Measurements from ENCODE around the gene PAX5.

Gene PAX5

GRCh38 chr9:37036776-37037502, 2.9 kb upstream of the PAX5 start:
- DNase-seq, result no peak

- no peak for DNase-seq
Observed at GRCh38 chr9:37036371-37036775, 2.3 kb upstream of the PAX5 start.

- no peak for DNase-seq
Observed at GRCh38 chr9:37035648-37036370, 1.7 kb upstream of the PAX5 start.

DNA sequence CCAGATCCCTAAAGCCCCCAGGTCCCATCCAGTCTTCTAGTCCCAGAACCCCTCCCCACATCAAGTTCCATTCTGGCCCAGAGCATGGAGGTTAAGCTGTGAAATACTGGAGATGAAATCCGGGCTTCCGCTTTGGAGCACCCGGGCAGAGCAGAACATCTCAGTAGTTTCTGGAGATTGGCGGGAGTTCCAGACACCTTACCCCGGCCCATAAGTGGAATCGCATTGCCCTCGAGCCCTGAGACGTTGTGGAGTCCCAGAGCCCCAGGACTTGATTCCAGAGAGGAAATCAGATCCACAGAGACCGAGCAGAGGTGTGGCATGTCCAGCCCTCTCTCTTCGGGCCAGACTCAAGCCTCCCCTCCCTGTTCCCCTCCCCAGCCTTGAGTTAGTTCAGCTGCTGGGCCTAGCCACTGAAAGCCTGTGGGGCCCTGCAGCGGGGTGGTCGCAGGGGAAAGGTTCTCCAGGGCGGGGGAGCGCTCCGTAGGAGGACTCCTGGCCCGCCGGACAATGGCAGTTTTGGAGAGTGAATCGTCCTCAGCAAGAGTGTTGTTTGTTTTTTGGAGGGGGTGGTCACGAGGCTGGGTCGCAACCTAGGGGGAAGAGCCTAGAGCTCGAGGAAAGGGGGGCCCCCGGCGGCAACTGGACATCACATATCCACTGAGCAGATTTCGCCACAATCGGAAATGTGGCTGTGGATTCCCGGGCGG, 1.0 kb upstream of the PAX5 start:
- no peak for DNase-seq

DNA sequence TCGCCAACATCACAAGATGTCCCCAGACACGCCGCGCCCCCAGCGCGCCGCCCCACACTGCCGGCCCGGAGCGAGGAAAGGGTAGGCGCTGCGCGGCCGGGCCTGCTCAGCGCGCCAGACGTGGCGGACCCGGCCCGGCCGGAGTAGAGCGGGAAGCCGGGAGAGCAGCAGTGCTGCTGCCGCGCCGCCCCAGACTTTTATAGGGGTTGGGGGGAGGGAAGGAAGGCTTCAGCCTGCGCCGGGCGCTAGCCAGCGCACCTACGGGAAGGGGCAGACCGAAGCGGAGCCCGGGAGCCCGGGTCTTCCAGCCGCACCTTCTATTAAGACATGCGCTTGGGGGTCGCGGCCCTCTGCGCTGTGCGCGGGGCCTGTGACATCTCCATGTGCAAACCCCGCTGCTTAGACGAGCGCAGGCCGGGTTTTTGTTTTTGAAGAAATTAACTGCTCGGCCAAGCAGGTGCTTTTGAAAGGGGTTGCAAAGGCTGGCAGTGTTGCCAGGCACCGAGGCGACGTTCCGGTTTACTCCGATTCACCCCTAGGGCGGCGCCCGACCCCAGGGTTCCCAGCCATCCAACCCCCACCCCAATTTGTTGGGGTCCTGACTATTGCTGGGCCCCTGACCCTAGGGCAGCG, 353 bp upstream of the PAX5 start:
- no peak for DNase-seq

GRCh38 chr9:37033141-37033540, 927 bp downstream of the PAX5 start:
- DNase-seq, result no peak

- no peak for DNase-seq
Observed at GRCh38 chr9:37032713-37033112, 1.4 kb downstream of the PAX5 start.

DNA sequence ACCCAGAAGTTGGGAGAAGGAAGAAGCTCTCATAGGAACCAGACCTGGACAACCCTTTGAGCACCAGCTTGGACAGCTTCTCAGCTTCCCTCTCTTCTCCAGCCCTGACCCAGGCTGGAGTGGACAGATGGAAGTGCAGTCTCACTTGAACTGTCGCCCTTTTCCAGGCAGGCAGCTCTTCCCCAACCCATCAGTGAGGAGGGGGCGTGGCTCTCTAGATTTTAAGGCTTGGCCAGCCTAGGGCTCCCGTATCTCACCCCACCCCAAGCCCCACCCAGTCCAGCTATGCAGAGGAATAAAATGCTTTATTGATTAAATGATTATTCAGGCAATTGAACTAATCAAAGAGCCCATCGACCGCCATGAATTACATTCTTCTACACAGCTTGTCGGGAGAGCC, 2.2 kb downstream of the PAX5 start:
- DNase-seq, result no peak

GRCh38 chr9:37031081-37031480, 3.0 kb downstream of the PAX5 start:
- DNase-seq, result no peak

GRCh38 chr9:37030611-37030939, 3.5 kb downstream of the PAX5 start:
- no peak for DNase-seq

GRCh38 chr9:37029776-37030610, 4.1 kb downstream of the PAX5 start:
- DNase-seq, result no peak

- DNase-seq, result no peak
Observed at GRCh38 chr9:37029304-37029775, 4.7 kb downstream of the PAX5 start.

- DNase-seq, result no peak
Observed at GRCh38 chr9:37028420-37029031, 5.5 kb downstream of the PAX5 start.

DNA sequence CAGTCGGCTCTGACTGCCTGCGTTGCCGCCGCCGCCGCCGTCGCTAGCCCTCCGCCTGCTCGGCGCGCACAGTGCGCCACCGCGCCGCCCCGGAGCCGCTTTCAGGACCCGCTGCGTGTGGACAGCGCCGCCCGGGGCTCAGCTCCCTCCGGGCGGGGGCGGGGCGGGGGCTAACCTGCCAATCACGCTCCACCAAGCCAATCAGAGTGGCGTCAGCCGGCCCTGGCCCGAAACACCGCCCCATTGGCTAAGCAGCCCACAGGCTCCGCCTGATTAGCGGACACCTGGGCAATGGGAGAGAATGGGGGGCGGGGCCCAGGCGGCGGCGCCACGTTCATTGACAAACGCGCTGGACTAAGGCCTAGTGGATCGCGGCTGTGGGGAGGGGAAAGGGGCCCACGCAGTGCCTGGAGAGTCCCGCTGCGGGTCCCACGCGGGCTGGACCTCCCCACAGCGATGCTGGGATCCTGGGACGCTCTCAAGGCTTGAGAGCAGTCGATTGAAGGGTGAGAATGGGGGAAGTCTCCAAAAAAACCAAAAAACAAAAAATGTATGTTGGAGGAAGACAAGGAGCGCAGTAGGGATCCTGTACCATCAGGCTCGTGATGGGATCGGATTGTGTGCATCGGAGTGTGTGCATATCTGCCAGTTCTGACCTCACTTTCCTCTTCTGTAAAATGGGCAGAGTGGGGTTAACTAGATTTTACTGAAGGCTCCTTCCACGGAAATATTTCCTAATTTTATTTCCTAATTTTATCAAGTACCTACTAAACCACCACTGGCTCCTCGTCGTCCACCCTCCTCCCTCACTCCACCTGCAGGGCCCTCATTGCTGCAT, 6.3 kb downstream of the PAX5 start:
- peak; percentile 65 for DNase-seq

- DNase-seq, result no peak
Observed at GRCh38 chr9:37026931-37027581, 7.0 kb downstream of the PAX5 start.

GRCh38 chr9:37026113-37026930, 7.7 kb downstream of the PAX5 start:
- DNase-seq, result no peak

DNA sequence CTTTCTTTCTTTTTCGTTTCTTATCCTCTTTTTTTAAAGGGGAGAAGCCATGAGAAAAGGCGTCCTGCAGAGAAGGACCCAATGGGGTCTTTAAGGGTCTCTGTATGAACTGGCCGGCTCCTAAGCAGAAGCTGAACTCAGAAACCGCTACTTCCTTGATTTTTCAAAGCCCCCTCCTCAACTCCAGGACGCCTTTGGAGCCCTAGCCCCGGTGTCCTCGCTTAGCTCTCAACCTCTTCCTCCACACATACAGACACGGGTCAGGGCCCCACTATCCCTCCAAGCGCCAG, 8.3 kb downstream of the PAX5 start:
- no peak for DNase-seq

GRCh38 chr9:37025071-37025822, 8.8 kb downstream of the PAX5 start:
- no peak for DNase-seq

DNA sequence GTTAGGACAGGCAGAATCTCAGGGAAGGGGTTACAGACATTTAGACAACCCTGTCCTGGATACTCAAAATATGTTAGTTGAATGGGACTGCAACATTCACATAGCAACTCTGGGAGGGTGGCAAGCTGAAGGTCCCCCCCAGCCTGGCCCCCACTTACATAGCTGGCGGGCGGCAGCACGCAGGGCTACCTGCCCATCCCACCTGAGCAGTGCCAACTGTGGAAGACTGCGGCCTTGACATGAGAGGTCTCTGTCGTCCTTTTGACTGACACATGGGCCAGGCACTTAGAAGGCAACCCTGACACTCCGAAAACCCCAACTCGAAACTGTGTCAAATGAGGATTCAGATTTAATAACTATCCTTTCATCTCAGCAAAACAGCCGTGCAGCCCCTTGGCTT, 16.5 kb downstream of the PAX5 start:
- no peak for DNase-seq
